Measurements from ENCODE around the gene APOBEC3B.
"Not testable (repeated sequence)": the region's sequence is repeated elsewhere in the genome, so short reads cannot be mapped to it uniquely, and the experiment has no call there.

The APOBEC3B gene

DNA sequence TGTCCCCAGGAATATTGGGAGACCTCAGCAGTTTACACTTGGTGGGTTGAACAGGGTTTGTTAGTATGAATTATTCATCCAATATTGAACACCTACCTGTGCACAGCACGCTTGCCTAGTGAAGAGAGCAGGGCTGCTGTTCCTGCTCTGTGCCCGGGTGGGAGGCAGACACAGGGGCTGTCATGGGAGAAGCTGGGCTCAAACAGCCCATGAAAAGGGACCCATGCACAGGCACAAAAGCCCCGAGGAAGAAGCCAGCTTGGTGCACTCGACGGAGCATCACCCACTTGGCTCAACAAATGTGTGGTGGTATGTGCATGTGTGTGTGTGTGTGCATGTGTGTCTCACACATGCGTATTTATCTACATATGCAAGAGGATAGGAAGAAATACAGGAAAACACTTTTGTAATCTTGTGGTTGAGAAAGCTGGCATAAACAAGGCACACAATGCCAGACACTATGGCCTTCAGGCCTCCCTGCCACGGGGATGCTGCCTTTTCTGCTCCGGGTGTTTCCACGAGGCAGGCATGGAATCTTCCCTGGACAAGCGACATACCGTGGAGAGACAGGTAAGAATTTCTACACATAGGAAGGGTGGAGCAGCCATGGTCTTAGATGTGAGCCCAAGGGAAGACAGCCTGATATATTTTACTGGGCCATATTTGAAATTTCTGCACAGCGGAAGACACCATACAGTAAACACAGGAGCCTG lies 29.7 kb upstream of the APOBEC3B start:
- no peak for DNase-seq

DNA sequence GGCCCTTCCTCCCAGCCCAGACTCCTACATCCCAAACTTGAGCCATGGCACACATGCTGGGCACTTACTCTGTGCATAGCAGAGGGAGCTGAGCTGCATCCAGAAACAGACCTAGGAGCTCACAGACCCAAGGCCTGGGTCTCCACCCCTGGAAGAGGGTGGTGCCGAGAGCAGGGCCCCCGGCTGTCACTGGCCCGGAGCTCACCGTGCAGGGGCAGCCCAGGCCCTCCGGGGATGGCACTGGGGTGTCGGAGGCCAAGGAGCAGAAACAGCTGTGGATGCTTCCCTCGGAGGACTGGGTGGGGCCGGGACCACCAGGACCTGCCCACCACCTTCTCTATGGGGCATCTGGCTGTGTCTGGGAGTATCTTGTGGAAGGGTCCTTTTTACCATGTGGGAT lies 29.1 kb upstream of the APOBEC3B start:
- DNase-seq = no peak

DNA sequence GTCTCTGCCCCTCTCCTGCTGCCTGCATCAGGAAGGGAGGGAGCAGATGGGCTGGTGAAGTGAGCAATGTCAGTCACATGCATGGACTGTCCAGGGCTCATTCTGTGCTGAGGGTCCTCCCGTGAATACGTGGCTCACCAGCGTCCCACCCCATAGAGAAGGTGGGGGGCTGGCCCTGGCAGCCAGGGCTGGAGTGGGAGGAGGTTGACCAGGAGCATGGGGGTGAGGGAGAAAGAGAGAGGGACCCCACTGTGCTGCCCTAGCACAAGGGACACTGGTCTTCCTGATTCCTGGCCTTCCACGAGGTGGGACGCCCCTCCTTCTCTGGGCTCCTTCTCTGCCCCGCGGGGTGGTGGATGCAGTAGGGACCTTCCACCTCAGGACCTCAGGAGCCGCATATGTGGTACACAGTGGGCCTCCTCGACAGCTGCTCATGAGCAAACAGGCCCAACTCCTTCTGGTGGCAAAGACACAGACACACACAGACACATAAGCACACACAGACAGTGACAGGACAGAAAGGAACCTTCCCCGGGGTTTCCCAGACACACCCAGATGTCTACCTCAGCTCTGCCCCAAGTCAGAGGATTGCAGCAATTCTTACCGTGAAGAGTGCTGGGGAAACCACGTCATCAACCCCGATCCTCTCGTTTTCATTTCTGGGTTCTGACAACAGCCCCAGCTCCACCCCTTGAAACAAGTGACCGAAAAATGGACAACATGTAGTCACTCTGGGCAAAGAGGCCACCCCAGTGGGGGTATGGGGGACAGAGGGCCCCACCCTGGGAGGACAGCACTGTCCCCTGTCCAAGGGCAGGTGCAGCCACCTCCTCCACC lies 28.4 kb upstream of the APOBEC3B start:
- DNase-seq = no peak

DNA sequence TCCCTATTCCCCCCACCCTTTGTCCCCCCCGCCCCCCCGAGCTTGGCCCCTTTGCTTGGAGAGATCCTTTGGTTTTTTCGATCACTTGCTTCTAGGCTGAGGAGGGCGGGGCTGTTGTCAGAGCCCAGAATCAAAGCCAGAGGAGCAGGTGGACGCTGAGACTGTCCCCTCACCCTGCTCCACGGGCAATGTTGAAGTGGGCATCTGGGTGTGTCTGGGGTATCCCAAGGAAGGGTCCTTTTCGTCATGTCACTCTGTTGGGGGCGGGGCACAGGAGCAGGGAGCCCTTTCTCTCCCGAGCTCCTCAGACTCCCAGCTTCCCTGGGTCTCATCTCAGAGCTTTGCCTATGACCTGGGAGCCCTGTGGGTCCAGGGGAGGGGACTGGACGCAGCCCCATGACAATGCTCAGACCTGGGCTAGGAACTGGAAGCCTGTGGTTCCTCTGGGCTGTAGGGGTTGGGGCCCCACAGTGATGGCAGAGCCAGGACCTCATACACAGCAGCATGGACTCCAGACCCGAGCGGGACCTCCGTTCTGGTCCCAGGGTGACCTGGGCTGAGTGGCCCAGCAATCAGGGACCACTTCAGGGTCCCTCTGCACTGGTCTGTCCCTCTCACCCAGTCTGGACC lies 27.6 kb upstream of the APOBEC3B start:
- no peak for DNase-seq

DNA sequence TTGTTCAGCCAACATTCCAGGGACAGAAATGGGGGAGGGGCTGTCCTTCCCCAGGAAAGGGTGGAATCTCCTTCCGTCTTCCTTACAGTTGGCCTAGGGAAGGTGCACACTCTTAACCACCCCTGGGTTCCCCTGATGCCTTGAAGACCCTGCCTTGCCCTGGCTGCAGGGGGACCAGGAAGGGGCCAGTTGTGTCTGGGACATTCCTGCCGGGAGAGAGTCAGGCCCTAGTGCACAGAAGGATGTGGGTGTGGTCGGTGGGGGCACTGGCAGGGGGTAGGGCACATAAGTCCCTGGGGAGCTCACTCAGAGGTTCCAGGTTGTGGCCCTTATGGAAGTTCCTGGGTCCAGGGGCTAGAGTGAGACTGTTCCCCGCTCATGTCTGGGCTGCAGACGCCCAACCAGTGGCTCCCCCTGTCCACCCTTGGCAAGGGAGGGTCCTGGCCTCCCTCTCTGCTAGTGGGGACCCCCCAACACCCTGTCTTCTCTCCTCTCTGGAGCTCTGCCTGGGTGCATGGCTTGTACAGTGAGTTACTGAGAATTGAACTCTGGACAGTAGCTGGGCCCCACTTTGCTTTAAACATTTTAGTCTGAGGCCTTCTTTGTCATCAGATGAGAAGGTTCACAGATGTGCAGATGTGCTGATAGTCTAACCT lies 26.8 kb upstream of the APOBEC3B start:
- no peak for DNase-seq

DNA sequence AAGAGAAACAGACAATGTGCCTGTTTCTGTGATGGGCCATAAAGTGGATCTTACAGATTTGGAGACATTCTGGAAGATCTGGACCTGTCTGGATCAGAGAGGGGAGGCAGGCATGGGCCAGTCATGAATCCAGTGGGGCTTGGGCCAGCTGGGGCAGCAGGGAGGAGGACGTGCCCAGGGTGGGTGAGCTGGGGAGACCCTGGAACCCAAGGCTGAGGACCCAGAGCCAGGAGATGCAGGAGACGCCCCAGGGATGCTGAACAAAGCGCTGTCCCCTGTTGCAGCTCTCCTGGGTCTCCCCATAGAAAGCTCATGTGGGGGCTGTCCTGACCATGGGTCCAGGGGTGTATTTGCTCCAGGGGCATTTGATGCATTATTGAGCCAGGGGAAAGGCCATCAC lies 26.2 kb upstream of the APOBEC3B start:
- DNase-seq = no peak

DNA sequence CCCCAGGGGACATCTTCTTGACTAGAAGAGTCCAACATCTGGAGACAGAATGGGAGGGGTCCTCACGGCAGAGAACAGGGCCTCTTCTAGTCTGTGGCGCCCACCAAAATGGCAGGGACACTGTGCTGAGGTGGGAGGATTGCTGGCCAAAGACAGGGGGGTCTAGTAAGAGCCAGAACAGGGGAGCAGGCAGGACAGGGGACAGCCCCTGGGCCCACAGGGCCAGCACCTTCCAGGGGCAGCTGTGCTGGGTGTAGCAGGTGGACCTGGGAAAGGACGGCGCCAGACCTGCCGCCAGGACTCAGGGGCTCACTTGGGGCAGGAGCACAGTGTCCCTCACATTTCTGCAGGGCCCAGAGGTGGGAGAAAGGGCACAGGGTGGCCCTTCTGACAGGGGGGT lies 25.6 kb upstream of the APOBEC3B start:
- DNase-seq = no peak

DNA sequence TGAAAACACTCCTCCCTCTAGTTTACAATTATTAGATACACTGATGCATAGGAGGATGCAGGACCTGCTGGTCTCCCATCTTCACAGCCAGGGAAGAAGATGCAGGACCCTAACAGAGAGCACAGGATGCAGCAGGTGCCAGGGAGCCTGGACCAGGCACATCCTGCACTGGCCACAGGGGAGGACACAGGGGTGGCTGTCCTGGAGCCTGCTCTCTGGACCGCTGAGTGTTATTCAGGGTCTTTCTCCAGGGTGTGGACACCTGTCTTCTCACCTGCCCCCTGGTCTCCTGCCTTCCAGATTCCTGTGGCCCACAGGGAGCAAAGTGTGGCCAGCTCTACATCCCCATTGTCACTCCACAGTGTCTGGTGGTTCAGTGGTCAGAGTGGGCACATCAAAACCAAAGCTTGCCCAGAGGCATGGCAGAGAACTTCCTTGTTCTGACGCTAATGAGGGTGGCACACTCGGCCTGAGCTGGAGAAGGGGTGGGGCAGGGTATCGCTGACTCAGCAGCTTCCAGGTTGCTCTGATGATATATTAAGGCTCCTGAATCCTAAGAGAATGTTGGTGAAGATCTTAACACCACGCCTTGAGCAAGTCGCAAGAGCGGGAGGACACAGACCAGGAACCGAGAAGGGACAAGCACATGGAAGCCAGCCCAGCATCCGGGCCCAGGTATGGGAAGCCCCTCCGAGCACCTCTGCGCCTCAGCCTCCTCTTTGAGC lies 24.9 kb upstream of the APOBEC3B start, which contains the start of gene APOBEC3A:
TSS of gene APOBEC3A (plus strand) at position 564 of the 725 bp plus-strand sequence. CDS start at position 647, 83 bp downstream.
- no peak for DNase-seq

DNA sequence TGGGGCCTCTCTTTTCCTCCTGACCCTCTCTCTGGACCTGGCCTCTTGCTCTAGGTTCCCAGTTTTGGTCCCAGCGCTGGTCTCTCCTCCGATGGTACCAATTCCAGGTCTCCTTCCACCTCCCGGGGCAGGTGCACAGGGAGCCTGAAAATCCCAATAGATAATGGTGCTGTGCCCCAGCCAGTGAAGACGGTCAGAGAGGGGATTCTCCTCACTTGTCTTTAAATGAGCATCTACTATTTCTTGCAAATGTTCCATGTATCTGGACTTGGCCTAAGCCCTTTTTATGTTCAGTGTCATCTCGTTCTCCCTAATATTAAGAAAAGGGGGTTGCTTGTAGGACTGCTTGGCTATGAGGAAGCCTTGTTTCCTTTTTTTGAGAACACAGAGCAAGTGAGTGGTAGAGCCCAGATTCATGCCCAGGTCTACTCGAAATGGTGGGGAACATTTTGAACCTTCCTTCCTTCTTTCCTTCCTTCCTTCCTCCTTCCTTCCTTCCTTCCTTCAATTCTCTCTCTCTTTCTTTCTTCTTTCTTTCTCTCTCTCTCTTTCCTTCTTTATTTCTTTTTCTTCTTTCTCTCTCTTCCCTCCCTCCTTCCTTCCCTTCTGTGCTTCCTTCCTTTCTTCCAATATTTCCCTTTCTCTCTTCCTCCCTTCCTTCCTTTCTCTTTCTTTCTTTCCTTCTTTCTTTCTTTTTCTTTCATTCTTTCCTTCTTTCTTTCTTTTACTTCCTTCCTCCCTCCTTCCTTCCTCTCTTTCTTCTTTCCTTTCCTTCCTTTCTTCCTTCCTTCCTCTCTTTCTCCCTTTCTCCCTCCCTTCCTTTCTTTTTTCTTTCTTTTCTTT lies 24.1 kb upstream of the APOBEC3B start:
- no peak for DNase-seq

DNA sequence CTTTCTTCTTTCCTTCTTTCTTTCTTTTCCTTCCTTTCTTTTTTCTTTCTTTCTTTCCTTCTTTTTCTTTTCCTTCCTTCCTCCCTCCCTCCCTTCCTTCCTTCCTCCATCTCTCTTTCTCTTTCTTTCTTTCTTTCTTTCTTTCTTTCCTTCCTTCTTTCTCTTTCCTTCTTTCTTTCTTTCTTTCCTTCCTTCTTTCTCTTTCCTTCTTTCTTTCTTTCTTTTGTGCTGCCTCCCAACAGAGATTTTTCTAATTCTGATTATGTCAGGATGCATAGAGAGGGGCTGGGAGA lies 23.6 kb upstream of the APOBEC3B start:
- DNase-seq = not testable (repeated sequence)

DNA sequence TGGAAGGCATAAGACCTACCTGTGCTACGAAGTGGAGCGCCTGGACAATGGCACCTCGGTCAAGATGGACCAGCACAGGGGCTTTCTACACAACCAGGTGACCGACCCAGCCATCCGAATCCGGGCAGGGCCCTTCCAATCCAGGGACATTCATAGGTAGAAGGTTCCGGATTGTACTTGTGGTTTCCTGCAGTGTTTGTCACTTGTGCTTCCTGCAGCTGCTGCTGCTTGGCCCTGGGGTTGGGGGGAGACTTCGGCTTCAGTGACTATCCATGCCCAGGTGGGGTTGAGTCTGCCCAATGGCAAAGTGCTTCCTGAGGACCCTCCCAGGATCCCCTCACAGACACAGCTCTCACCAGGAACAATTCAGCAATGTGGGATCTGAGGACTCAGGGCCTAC lies 22.6 kb upstream of the APOBEC3B start:
- DNase-seq = no peak

DNA sequence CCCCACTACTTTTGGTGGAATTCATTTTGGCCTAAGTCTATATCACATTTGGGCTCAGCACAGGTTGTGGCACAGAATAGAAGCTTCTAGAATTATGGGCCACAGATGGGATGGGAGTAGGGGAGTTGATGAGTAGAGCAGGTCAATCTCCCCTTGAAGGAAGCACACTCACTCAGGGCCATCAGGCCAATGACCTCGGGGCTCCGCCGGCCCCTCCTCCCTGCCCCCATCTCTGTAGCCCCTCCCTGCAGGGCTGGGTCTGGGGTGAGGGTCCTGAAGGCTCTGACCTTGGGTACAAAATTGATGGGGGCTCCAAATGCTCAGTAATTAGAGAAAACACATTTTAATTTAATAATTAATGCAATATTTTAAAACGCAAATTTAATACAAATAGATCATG lies 21.5 kb upstream of the APOBEC3B start:
- DNase-seq = not testable (repeated sequence)

DNA sequence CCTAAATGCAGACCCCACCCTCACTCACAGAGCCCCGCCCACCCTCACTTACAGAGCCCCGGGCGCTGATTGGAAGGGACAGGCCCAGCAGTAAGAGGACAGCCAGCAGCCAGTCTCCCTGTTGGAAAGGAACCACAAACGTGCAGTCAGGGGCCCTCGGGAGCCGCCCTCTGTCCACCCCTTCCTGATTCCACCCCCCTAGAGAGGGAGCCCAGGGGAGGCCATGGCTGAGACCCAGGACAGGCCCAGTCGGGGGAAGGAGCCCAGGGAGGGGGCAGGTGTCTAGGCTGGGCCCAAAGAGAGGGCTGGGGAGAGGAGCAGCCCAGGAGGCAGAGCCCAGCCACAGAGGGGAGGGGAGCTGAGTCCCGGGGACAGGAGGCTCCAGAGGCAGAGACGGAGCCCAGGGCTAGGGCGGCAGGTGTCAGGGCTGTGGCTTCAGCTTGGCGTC lies 18.8 kb upstream of the APOBEC3B start:
- not testable (repeated sequence) for DNase-seq

DNA sequence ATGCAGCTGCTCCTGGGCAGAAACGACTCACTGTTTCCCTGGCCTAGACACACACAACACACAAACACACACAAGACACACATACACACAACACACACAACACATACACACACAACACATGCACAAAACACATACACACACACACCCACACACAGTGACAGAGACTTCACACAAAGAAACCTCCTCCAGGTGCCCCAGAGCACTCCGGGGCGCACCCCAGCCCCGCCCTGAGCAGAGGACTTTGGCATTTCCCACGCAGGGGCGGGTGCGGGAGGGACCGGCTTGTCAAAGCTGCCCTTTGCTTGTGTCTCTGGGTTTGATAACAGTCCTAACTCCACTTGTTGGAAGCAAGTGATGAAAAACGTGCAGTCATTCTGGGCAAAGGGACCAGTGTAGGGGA lies 18.3 kb upstream of the APOBEC3B start:
- DNase-seq = no peak

DNA sequence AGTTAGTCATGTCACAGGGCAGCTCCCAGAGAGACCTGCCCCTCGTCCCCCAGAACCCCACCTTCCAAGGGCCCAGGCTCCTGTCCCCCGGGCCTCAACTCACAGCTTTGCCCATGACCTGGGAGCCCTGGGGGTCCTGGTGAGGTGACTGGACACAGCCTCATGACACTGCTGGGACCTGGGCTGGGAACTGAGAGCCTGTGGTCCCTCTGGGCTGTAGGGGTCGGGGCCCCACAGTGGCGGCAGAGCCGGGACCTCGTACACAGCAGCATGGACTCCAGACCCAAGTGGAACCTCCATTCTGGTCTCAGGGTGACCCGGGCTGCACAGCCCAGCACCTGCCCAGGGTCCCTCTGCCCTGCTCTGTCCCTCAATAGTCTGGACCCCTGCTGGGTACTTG lies 17.8 kb upstream of the APOBEC3B start:
- DNase-seq = no peak

DNA sequence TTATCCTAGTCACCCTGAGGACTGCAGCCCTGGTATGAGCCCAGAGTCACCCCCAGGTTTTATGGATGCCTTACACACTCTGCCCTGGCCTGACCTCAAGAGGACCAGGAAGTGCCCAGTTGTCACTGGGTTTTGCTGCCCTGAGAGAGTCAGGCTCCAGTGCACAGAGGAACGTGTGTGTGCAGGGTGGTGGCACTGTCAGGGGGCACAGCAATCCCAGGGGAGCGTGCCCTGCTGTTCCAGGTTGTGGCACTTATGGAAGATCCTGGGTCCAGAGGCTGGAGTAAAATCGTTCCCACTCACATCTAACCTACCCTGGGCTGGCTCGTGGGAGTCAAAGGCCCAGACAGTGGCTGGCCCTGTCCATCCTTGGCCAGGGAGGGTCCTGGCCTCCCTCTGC lies 17.2 kb upstream of the APOBEC3B start:
- no peak for DNase-seq

DNA sequence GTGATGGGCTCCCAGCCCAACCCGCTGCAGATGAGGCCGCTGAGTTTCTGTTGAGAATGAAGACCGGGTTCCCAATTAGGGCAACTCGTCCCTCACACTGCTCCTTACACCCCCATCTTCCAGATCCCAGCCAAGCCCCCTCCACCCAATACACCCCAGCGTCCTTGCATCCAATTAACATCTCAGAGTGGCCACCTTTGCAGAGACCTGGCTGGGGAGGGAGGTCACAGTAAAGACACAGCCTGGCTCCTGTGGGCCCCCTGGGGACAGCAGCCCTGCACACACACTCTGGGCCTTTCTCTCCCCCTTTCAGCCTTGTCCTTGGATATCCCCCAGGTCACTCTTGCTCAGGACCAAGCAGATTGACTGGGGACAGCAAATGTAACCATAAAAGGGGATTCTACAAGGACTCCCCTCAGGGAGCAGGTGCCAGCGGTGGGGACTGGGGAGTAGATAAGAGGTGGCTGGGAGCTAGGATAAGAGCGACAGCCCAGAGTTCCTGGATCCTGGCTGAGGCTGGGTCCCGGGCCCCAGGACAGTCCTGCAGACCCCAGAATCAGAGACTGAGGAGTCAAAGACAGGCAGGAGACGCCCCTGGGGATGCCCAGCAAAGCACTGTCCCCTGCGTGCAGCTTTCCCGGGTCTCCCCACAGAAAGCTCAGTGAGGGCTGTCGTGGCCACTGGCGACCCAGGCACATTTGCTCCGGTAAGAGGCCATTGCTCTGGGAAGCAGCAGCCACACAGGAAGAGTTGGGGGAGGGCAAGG lies 16.4 kb upstream of the APOBEC3B start:
- DNase-seq = no peak

DNA sequence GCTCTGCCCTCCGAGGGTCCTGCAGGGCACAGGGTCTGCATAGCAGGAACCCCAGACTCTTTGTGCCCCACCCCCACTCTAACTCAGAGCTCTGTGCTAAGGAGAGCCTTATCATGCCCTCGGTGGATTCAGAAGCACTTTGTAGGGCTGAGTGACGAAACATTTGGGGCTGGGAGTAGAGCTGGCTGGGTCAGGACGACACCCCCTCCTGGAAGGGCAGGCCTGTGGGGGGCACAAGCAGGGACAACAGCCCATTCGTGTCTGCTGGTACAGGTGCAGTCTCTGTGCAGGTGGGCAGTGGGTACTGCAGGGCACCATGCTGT lies 15.8 kb upstream of the APOBEC3B start:
- no peak for DNase-seq

DNA sequence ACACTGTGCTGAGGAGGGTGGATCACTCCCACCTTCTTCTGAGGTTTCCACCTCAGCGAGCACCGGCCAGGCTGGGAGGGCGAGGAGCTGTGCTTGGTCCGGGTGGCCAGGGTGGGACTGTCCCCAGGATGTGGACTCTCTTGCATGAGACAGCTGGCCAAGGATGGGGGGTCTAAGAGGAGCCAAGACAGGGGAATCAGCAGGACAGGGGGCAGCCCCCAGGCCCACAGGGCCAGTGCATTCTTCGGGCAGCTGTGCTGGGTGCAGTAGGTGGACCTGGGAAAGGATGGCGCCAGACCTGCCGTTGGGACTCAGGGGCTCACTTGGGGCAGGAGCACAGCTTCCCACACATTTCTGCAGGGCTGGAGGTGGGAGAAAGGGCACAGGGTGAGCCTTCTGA lies 15.2 kb upstream of the APOBEC3B start:
- DNase-seq = no peak

DNA sequence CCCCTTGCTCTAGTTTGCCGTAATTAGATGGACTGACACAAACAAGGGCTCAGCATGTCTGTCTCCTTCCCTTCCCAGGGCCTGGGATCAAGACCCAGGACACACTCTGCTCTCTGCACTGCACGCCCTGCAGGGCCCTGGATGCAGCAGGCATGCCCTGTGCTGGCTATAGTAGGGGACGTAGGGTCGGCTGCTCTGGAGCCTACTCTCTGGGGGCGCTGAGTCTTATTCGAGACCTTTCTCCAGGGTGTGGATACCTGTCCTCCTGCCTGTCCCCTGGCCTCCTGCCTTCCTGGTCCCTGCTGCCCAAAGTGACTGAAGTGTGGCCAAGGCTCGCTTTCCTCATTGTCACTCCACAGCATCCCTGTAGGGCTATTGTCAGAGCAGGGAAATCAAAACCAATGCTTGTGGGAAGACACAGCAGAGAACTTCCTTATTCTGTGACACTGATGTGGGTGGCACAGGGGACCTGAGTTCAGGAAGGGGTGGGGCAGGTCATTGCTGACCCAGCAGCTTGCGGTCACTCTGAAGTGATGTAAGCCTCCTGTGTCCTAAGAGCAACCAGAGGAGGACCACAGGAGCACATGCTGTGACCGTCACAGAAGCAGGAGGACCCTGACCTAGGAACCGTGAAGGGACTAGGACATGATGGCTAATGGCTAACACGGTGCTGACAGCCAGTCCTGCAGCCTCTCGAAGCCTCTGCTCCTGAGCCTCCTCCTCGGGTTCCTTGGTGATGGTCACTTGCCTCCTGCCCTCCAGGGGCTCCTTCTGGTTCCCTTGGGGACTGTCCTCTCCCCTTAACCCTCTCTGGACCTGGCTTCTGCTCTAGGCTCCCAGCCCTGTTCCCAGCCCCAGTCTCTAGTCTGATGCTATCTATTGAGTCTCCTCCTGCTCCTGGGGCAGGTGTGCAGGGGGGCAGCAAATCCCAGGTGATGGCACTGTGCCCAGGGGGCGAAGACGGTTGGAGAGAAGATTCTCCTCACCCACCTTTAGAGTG lies 14.4 kb upstream of the APOBEC3B start:
- no peak for DNase-seq
